ENCODE data around the gene PTPRN2. TPM values are rescaled to one million over a fixed set of nuclear protein-coding genes. Genes with fewer than 3 reads are reported as not detected.

Gene PTPRN2
- total and polyA plus RNA-seq, 8 donors, result 12.2 to 49.2 (median 31.8) TPM

GRCh38 chr7:158403013-158403821 is 184.4 kb downstream of the PTPRN2 start:
- TF ChIP-seq CTCF (IDR thresholded peaks at IDR 0.05), result no peak
- Histone ChIP-seq H3K27ac (no peak overlapping the region), H3K36me3 (no peaks in the 10 kb centered on the region), H3K9me3 (no peaks in the 10 kb centered on the region), H3K27me3 (no peaks in the 10 kb centered on the region), H3K4me1 (no peaks in the 10 kb centered on the region), H3K4me3 (no peak overlapping the region)
- FAIRE-seq (no peak), ATAC-seq (peak in 1 of 4 donors; percentile 37), DNase-seq (no peak)
- WGBS, 2 donors, result 78 to 84% methylated on average over 21 of the region's 21 CpGs
- intact Hi-C loops (cut with DNase I), result no loop called here

- 71 to 72% methylated on average over 11 of the region's 11 CpGs for WGBS, 2 donors
- Histone ChIP-seq H3K27ac (no peak overlapping the region), H3K36me3 (no peaks in the 10 kb centered on the region), H3K9me3 (no peaks in the 10 kb centered on the region), H3K4me1 (no peaks in the 10 kb centered on the region), H3K4me3 (no peak overlapping the region), H3K27me3 (no peaks in the 10 kb centered on the region)
- intact Hi-C loops (cut with DNase I), result no loop called here
- TF ChIP-seq CTCF (IDR thresholded peaks at IDR 0.05), result no peak
- ATAC-seq (no peak), FAIRE-seq (no peak), DNase-seq (no peak)
Observed at GRCh38 chr7:158402471-158402870, 185.2 kb downstream of the PTPRN2 start.

GRCh38 chr7:158401826-158402225 is 185.8 kb downstream of the PTPRN2 start:
- Histone ChIP-seq H3K9me3 (no peaks in the 10 kb centered on the region), H3K4me1 (no peaks in the 10 kb centered on the region), H3K27ac (no peak overlapping the region), H3K4me3 (no peak overlapping the region), H3K27me3 (no peaks in the 10 kb centered on the region), H3K36me3 (no peaks in the 10 kb centered on the region)
- ATAC-seq (no peak), DNase-seq (no peak), FAIRE-seq (no peak)
- TF ChIP-seq CTCF (IDR thresholded peaks at IDR 0.05), result no peak
- WGBS, 2 donors, result 83 to 84% methylated on average over 10 of the region's 10 CpGs
- intact Hi-C loops (cut with DNase I), result no loop called here

GRCh38 chr7:158401295-158401694 is 186.3 kb downstream of the PTPRN2 start:
- Histone ChIP-seq H3K27me3 (no peaks in the 10 kb centered on the region), H3K9me3 (no peaks in the 10 kb centered on the region), H3K36me3 (no peaks in the 10 kb centered on the region), H3K4me3 (no peak overlapping the region), H3K4me1 (no peaks in the 10 kb centered on the region), H3K27ac (no peak overlapping the region)
- FAIRE-seq (no peak), DNase-seq (no peak), ATAC-seq (no peak)
- intact Hi-C loops (cut with DNase I), result no loop called here
- WGBS, 2 donors, result 89 to 92% methylated on average over 8 of the region's 8 CpGs
- TF ChIP-seq CTCF (IDR thresholded peaks at IDR 0.05), result no peak

- 85% methylated on average over 24 of the region's 24 CpGs for WGBS, 2 donors
- Histone ChIP-seq H3K36me3 (no peaks in the 10 kb centered on the region), H3K9me3 (no peaks in the 10 kb centered on the region), H3K4me3 (no peak overlapping the region), H3K4me1 (no peaks in the 10 kb centered on the region), H3K27me3 (no peaks in the 10 kb centered on the region), H3K27ac (no peak overlapping the region)
- FAIRE-seq (no peak), DNase-seq (no peak), ATAC-seq (no peak)
- TF ChIP-seq CTCF (IDR thresholded peaks at IDR 0.05), result no peak
- intact Hi-C loops (cut with DNase I), result no loop called here
Observed at GRCh38 chr7:158400601-158401225, 186.9 kb downstream of the PTPRN2 start.
